HTR-8/SVneo (cell line): ENCODE data around the gene PTPA.
"Not testable (repeated sequence)": the region's sequence is repeated elsewhere in the genome, so short reads cannot be mapped to it uniquely, and the experiment has no call there.

Experiments used
- DNase-seq: peaks from one replicate; pipeline ENCODE4 v3.0.0; 2011; ENCODE audit warnings: low spot score, mixed read lengths; ENCODE audit not compliant: insufficient read length
- FAIRE-seq: peaks from 2 replicates; lab custom pipeline; 2011; peaks lifted over from hg19 to GRCh38; lab: Jason Lieb, UNC

Gene PTPA

GRCh38 chr9:129187042-129187441 is 75.8 kb downstream of the PTPA start:
- DNase-seq: no peak
- no peak for FAIRE-seq

GRCh38 chr9:129189971-129190370 is 78.8 kb downstream of the PTPA start:
- not testable (repeated sequence) for DNase-seq, FAIRE-seq

GRCh38 chr9:129191234-129191633 is 80.0 kb downstream of the PTPA start:
- DNase-seq: no peak
- no peak for FAIRE-seq

- FAIRE-seq: no peak
- no peak for DNase-seq
Observed at GRCh38 chr9:129193655-129194054, 82.4 kb downstream of the PTPA start.

GRCh38 chr9:129194221-129194620 is 83.0 kb downstream of the PTPA start:
- no peak for FAIRE-seq

GRCh38 chr9:129195606-129196005 is 84.4 kb downstream of the PTPA start:
- no peak for DNase-seq
- FAIRE-seq: no peak

More at GRCh38 chr9:129194221-129194620, 83.0 kb downstream of the PTPA start:
- no peak for DNase-seq

- DNase-seq, FAIRE-seq: not testable (repeated sequence)
Observed at GRCh38 chr9:129197045-129197444, 85.8 kb downstream of the PTPA start.

GRCh38 chr9:129197978-129198318 is 86.7 kb downstream of the PTPA start:
- FAIRE-seq (no peak), DNase-seq (no peak)
